Suppressor macrophage treated with lipopolysaccharide for 4 hours (primary cell): ENCODE measurements around the gene RBBP8NL.

Experiments
- DNase-seq: peaks from one replicate; pipeline ENCODE4 v3.0.0-alpha.2; 2020

RBBP8NL gene

GRCh38 chr20:62405981-62406513 is 21.3 kb downstream of the RBBP8NL start:
- DNase-seq = no peak

GRCh38 chr20:62405108-62405980 is 22.0 kb downstream of the RBBP8NL start:
- DNase-seq = peak; percentile 34

DNA sequence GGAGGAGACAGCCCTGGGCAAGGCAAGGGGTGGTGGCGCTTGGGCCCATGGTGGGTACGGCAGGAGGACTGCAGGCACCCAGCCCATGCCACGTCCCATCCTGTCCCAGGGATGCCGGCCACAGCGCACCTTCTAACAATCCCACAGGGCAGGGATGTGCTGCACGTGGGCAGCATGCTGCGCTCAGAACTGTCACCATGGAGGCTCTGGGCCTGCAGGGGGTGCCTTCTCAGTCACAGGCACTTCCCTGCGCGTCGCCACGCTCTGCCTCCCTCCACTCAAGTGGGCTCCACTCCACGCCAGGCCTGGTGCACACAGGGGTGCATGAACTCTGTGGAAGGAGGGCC is 22.6 kb downstream of the RBBP8NL start:
- no peak for DNase-seq

GRCh38 chr20:62404112-62404665 is 23.1 kb downstream of the RBBP8NL start:
- DNase-seq = no peak

GRCh38 chr20:62403331-62403730 is 24.0 kb downstream of the RBBP8NL start:
- DNase-seq = no peak

DNA sequence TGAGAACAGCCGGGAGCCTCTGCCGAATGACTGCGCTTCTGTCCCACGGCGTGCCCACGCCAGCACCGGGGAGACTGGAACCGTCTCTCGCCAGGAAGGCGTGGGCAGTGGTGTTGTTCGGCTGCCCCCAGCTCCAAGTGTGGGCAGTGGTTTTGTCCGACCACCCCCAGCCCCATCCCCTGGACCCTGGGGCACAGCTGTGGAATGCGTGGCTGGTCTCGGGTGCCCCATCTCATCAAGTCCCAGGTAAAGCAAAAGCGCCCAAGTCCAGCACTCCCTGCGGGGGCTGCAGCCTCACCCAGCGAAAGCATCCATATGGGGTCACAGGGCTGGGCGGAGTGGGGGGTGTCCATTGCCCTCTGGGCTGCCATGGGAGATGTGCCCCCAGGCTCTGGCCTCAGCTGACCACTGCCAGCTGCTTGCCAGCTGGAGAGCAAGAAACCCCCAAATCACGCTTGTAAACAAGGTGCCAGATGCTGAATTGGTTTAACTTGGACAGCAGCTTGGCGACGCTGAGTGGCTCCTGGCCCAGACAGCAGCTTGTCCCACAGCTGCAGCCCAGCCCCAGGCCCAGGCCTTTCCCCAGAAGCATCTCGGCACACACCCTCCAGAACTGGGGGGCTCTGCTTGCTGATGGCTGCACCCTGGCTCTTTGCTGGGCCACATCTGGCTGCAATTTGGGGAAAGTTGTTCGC is 24.7 kb downstream of the RBBP8NL start:
- no peak for DNase-seq

GRCh38 chr20:62401331-62401779 is 26.0 kb downstream of the RBBP8NL start:
- no peak for DNase-seq

- no peak for DNase-seq
These were observed 26.8 kb downstream of the RBBP8NL start for GRCh38 chr20:62400541-62400940.

DNA sequence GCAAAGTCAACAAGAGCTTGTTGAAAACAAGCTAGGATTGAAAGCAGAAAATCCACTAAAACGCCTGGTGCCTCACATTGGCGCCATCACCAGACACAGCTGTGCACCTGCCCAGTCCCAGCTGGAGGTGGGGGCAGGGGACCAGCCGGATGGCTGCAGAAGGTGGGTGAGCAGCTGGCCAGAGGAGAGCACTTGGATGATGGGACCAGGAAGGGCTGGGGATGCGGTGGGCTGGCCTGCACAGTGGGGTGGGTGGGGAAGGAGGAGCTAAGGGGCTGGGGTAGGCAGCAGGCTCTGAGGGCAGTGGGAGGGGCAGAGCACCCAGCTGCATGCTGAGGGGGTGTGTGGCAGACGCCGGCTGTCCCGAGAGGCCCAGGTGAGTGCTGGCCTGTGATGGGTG is 27.3 kb downstream of the RBBP8NL start:
- no peak for DNase-seq

GRCh38 chr20:62398120-62398821 is 29.1 kb downstream of the RBBP8NL start:
- DNase-seq = no peak

DNA sequence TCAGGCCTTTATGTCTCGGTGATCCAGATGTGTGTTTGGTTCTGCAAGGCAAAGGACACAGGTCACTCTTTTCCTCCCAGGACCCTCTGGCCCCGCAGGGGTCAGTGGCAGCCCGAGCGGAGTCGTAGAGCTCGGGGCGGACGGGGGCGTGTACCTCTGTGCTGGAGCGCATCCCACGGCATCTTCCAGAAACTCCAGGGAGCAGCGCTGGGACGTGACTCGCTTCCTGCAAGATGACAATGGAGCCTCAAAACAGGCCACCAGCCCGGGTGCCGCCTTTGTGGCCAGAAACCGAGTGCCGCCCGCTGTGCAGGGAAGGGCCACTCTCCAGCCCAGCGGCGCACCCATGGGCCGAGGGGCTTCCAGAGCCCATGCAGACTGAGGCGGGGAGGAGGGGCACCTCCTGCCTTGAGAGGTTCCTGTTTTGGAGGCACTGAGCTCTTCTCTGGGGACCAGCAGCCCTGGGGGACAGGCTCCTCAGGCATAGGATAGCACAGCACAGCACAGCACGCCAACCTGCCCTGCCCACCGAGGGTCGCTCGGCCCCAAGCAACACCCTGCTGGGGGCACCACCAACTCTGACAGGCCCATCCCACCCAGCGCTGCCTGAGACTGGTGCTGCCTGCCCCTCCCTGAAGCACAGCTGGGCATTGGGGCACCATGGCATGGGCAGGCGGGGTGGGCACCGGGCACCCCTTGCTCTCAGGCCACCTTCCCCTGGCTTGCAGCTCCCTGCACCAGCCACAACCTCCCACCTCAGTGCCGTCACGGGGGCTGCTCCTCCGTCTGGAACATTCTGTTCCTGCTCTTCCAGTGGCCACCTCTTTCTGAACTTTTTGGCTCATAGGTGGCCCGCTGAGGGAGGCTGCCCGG is 30.7 kb downstream of the RBBP8NL start:
- no peak for DNase-seq

- DNase-seq = no peak
These were observed 31.8 kb downstream of the RBBP8NL start for GRCh38 chr20:62395311-62396242.

DNA sequence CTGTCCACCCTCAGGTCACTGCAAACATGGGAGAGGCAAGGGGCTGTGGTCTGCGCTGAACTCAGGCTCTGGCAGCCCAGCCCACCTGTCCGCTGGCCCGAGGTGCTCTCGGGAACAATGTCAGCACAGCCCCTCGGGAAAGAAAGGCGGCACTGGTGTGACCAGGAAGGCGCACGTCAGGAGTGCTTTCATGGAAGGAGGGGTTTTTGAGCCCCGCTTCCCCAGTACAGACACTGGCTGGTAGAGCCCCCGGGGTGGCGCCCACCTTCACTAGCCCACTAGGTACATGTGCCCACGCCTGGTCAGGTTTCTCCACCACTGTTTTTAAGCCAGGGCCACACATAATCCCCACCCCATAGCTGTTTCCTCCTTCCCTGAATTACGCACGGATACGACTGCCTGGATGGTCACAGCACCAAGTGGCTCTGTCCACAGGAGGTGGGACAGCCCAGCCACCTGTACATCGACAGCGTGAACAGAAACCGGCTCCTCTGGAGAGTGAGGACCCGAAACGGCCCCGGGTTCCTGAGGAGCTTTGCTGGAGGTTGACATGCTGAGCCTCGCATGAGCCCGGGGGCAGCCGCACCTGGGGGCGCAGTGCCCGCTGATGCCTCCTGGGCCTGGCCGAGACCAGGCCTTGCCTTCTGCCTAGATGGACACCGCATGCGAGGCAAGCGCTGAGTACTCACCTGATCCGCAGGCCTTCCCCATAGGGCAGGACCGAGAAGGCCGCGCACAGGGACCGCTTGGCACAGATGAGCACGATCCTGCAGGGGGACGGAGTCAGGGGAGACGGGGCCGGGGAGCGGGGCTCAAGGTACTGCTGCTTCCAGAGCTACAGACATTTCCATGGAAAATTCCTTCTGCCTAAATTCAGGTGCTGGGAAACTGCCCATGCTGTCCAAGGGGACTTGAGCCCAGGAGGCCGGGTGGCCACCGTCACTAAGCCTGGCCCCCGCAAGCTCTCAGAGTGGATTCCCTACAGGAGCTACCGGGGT is 32.8 kb downstream of the RBBP8NL start:
- DNase-seq = no peak

DNA sequence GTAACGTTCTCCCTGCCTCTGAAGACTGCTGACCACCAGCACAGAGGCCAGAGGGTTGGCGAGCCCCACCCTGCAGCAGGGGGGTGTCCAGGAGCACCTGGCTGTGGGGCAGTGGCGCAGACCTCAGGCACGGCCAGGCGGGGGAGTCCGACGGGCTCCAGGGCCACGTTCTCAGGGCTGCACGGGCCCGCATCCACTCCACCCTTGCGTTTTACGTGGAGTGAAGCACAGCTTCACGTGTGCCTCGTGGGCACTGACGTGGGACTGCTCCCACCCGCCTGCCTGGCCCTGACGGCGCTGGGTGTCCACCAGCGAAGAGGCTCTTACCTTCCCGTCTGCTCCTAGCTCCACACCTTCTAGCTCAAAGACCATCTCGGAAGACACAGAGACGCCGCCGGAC is 33.5 kb downstream of the RBBP8NL start:
- no peak for DNase-seq

DNA sequence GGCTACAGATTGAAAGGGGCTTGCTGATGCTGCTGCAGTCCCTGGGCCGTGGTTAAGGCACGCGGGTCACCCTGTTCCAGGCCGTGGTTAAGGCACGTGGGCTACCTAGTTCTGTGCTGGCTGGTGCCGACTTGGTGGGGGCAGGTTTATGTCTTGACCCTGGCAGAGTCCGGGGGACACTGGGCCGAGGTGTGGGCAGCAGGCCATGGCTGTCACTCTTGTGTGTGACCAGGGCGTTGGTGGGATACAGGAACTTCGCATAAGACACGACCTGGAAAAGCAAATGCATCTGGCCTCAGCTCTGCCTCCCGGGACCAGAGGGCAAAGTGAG is 34.0 kb downstream of the RBBP8NL start:
- no peak for DNase-seq

- DNase-seq = no peak
These were observed 34.6 kb downstream of the RBBP8NL start for GRCh38 chr20:62392621-62393334.

DNA sequence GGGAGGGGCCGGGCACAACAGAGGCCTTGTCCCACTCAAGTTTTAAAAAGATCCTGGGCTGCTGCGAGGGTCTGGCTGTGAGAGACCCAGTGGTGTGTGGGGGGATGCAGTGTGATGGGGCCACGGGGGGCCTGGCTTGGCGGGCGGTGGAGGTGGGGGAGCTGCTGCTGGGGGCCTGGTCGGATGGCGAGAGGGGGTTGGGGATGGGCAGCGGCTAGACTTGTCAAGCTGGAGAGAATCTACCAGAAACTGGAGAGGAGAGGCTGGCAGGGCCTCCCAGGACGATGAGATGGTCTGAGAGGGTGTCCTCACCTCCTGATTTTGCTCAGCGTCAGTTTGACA is 35.3 kb downstream of the RBBP8NL start:
- DNase-seq = no peak

DNA sequence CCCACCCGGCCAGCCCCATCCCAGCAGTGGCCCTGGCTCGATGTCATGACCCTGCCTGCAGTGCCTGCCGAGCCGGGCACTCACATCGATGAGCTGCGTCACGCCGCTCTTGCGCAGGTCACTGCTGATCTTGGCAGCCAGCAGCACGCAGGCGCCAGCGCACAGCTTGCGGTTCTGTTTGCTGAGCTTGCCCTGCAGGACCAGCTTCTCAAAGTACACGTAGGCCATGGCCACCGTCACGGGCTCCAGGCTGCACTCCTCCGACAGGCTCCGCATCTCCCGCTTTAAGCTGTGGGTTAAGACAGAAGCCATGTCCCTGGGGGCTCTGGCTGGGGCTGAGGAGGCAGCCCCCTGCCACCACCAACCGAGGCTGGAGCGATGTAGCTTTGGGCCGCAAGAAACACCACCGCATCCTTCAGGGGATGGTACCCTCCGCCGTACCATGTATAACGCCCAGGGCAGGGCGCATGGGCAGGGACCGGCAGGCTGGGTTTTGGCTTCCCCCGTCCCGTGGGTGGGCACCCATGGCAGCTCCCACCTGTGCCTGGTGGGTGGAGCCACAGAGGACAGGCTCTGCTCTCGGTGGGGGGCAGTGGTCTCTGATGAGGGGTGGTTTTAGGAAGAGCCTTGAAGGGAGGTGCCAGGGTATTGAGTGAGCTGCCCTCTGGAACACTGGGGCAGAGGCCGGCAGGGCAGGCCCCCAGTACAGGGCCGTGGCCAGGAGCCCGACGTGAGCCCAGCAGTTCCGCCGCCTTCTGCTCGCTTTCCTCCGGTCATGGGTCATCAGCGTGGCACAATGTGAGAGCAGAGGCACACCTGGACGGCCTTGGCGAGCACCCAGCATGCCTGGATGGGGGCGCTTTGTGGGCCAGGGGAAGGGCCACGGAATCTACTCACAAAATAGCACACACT is 35.9 kb downstream of the RBBP8NL start:
- DNase-seq = no peak
